Adrenal gland (tissue), 19 donors: ENCODE results near the gene BABAM2. TPM values are rescaled to one million over a fixed set of nuclear protein-coding genes. Genes with fewer than 3 reads are reported as not detected.

Experiments
- DNase-seq, 7 donors: peaks; one replicate each; pipeline ENCODE4 v3.0.0-alpha.2; 2019 to 2020
- H3K27ac ChIP-seq, 5 donors: fragments of 200-600 bp; sonication (generic) in 4 of 5; 1 replicate in 3 of 5; 2 replicates in 2 of 5; pipeline versions ENCODE4 v1.5.1 to v1.8.0; 2016 to 2020; ENCODE audit warnings: mild to moderate bottlenecking in 1 of 5
- H3K27me3 ChIP-seq: fragments of 200-600 bp; 2 replicates; pipeline ENCODE4 v1.8.0; 2021
- H3K36me3 ChIP-seq, 2 donors: fragments of 200-600 bp; replicated peaks in 1 of 2; 1 replicate in 1 of 2; 2 replicates in 1 of 2; pipeline versions ENCODE4 v1.5.1 to v1.8.0; 2018 to 2022
- H3K4me1 ChIP-seq, 2 donors: fragments of 200-600 bp; replicated peaks in 1 of 2; 1 replicate in 1 of 2; 2 replicates in 1 of 2; pipeline versions ENCODE4 v1.5.1 to v1.8.0; 2018 to 2021
- H3K4me3 ChIP-seq, 4 donors: fragments of 200-600 bp; sonication (generic) in 3 of 4; one replicate each; pipeline ENCODE4 v1.5.1; 2016 to 2018
- H3K9me3 ChIP-seq, 3 donors: fragments of 200-600 bp; sonication (generic) in 1 of 3; replicated peaks in 1 of 3; 1 replicate in 2 of 3; 2 replicates in 1 of 3; pipeline versions ENCODE4 v1.5.1 to v1.8.0; 2016 to 2021
- CTCF ChIP-seq, 6 experiments: fragments of 450-650 bp in 4 of 6; fragments of 200-600 bp in 2 of 6; sonication (generic) in 1 of 6; IDR thresholded peaks; 1 replicate in 5 of 6; 2 replicates in 1 of 6; pipeline versions ENCODE4 v1.5.1 to v1.8.0; 2016 to 2021; ENCODE audit warnings: antibody characterized with exemption in 6 of 6, mild to moderate bottlenecking in 2 of 6, moderate library complexity in 1 of 6
- POLR2A ChIP-seq, 2 donors: fragments of 450-650 bp; IDR thresholded peaks; one replicate each; pipeline ENCODE4 v1.6.1; 2017; ENCODE audit warnings: antibody characterized with exemption in 2 of 2, mild to moderate bottlenecking in 2 of 2, moderate library complexity in 1 of 2
- WGBS, 4 donors: extraction: QIAGEN DNeasy Blood & Tissue Kit in 2 of 4; methylation state at CpG; one replicate each; pipeline versions ENCODE4 v1.1.5 to v1.1.7; 2013 to 2017; 5-methylcytosine and 5-hydroxymethylcytosine counted together
- intact Hi-C, 2 donors: fragments of 100-400 bp; cut with DNase I; formaldehyde crosslinking; loops; one replicate each; pipeline versions ENCODE4 v1.14.1 to v1.15.0; 2022 to 2023
- long read RNA-seq, 10 donors: library from polyadenylated mRNA in 3 of 10; unstranded in 2 of 10; stranded (forward) in 1 of 10; transcript quantifications; one replicate each; pipeline ENCODE4 v2.0.0 and lab custom pipeline, GENCODE V29; 2021 to 2026
- polyA plus RNA-seq, 3 donors: library from polyadenylated mRNA; stranded (reverse); fragments of 200-250 nt in 2 of 3; fragments of 350-450 nt in 1 of 3; fragmentation: Illumina TruSeq in 1 of 3; extraction: RNeasy Lipid Tissue Mini Kit (QIAGEN cat#74804) in 1 of 3; gene quantifications; one replicate each; pipeline ENCODE4 v1.2.3, GENCODE V29; 2013 to 2014
- total RNA-seq, 9 donors: library from RNA; depleted of rRNA in 4 of 9; stranded (reverse); fragments of >200 nt in 4 of 9; fragments of 120-200 nt in 1 of 9; fragmentation: NEBNext Ultra II Directional in 1 of 9; extraction: Animal tissue kit (Norgen Biotek cat#: 25700) in 1 of 9; gene quantifications; one replicate each; pipeline versions ENCODE4 v1.1.0 to v1.2.4, GENCODE V29; 2013 to 2023
- donor health status: healthy with polysubstance abuse.
- donor health status: Bipolar disorder and iron deficiency.
- donor health status: DM: yes; HTN: yes; CAD: no.
- donor health status: DM: no; HTN: no; CAD: no.
- donor health status: DM: no; HTN: no; CAD: no.
- donor health status: DM: yes; HTN: yes; CAD: no.

BABAM2 gene
- total RNA-seq = 100 to 1,000 TPM in 8 of 9 donors, 10 to 100 TPM in 1; 88.2 to 925 (median 373) TPM
- polyA plus RNA-seq = 100 to 1,000 TPM; 150 to 323 (median 279) TPM
- long read RNA-seq, donor 1, transcript BABAM2-204 (12 exons, 1,657 nt) = major isoform, 11 of 29 reads
- long read RNA-seq, donor 1, partial matches to known transcripts = 10 of 29 reads
- long read RNA-seq, donor 1, other reads (novel, unspliced or antisense) = 0 of 29 reads
- long read RNA-seq, donor 2, transcript BABAM2-204 (12 exons, 1,657 nt) = major isoform, 11 of 44 reads
- long read RNA-seq, donor 2, transcript BABAM2-202 (13 exons, 1,852 nt) = minor isoform, 6 of 44 reads
- long read RNA-seq, donor 2, partial matches to known transcripts = 25 of 44 reads
- long read RNA-seq, donor 2, other reads (novel, unspliced or antisense) = 0 of 44 reads
- long read RNA-seq, donor 3, transcript BABAM2-204 (12 exons, 1,657 nt) = major isoform, 12 of 34 reads
- long read RNA-seq, donor 3, partial matches to known transcripts = 18 of 34 reads
- long read RNA-seq, donor 3, other reads (novel, unspliced or antisense) = 0 of 34 reads
- long read RNA-seq, donor 4, transcript BABAM2-204 (12 exons, 1,657 nt) = major isoform, 70 of 720 reads
- long read RNA-seq, donor 4, transcript BABAM2-203 (13 exons, 1,686 nt) = minor isoform, 12 of 720 reads
- long read RNA-seq, donor 4, transcript BABAM2-201 (13 exons, 1,681 nt) = minor isoform, 5 of 720 reads
- long read RNA-seq, donor 4, transcript BABAM2-202 (13 exons, 1,852 nt) = minor isoform, 12 of 720 reads
- long read RNA-seq, donor 4, partial matches to known transcripts = 56 of 720 reads
- long read RNA-seq, donor 4, other reads (novel, unspliced or antisense) = 563 of 720 reads
- long read RNA-seq, donor 5, transcript BABAM2-204 (12 exons, 1,657 nt) = major isoform, 150 of 735 reads
- long read RNA-seq, donor 5, transcript BABAM2-201 (13 exons, 1,681 nt) = minor isoform, 9 of 735 reads
- long read RNA-seq, donor 5, transcript BABAM2-203 (13 exons, 1,686 nt) = minor isoform, 22 of 735 reads
- long read RNA-seq, donor 5, transcript BABAM2-202 (13 exons, 1,852 nt) = minor isoform, 24 of 735 reads
- long read RNA-seq, donor 5, partial matches to known transcripts = 37 of 735 reads
- long read RNA-seq, donor 5, other reads (novel, unspliced or antisense) = 492 of 735 reads
- long read RNA-seq, donor 6, transcript BABAM2-204 (12 exons, 1,657 nt) = major isoform, 45 of 163 reads
- long read RNA-seq, donor 6, transcript BABAM2-203 (13 exons, 1,686 nt) = minor isoform, 8 of 163 reads
- long read RNA-seq, donor 6, transcript BABAM2-202 (13 exons, 1,852 nt) = minor isoform, 7 of 163 reads
- long read RNA-seq, donor 6, partial matches to known transcripts = 18 of 163 reads
- long read RNA-seq, donor 6, other reads (novel, unspliced or antisense) = 82 of 163 reads
- long read RNA-seq, donor 7, transcript BABAM2-204 (12 exons, 1,657 nt) = major isoform, 5 of 8 reads
- long read RNA-seq, donor 7, partial matches to known transcripts = 0 of 8 reads
- long read RNA-seq, donor 7, other reads (novel, unspliced or antisense) = 0 of 8 reads
- long read RNA-seq, donor 8, transcript BABAM2-204 (12 exons, 1,657 nt) = major isoform, 23 of 47 reads
- long read RNA-seq, donor 8, partial matches to known transcripts = 21 of 47 reads
- long read RNA-seq, donor 8, other reads (novel, unspliced or antisense) = 0 of 47 reads
- long read RNA-seq, donor 9, transcript BABAM2-204 (12 exons, 1,657 nt) = major isoform, 22 of 170 reads
- long read RNA-seq, donor 9, partial matches to known transcripts = 0 of 170 reads
- long read RNA-seq, donor 9, other reads (novel, unspliced or antisense) = 138 of 170 reads
- long read RNA-seq, donor 10, transcript BABAM2-204 (12 exons, 1,657 nt) = major isoform, 12 of 15 reads
- long read RNA-seq, donor 10, partial matches to known transcripts = 0 of 15 reads
- long read RNA-seq, donor 10, other reads (novel, unspliced or antisense) = 0 of 15 reads

GRCh38 chr2:27890146-27890923, at the start of gene BABAM2, which contains the start of gene RBKS:
TSS of gene BABAM2 (plus strand) at chr2:27890729. CDS start at chr2:27894557, 3,828 bp downstream.
TSS of gene RBKS (minus strand) at chr2:27890387. CDS start at chr2:27890345, 42 bp downstream.
- peak within 1 kb of the TSS; percentile 28 to 91 (median 78) for H3K4me3 ChIP-seq
- peak within 1 kb of the TSS; percentile 90 to 100 (median 98) for H3K27ac ChIP-seq
- H3K36me3 ChIP-seq = no peaks in the 10 kb centered on the region
- H3K4me1 ChIP-seq = peaks cover 31 to 81% of the 10 kb centered on the region in 2 donors
- WGBS, 4 donors = 0% methylated on average over 14 to 79 of the region's 79 CpGs
- DNase-seq = peak; percentile 88 to 96 (median 93)
- TF ChIP-seq POLR2A (IDR thresholded peaks at IDR 0.05) (peak; percentile 79 to 91), CTCF (IDR thresholded peaks at IDR 0.05) (peak in 1 of 6 experiments; percentile 3)
- H3K9me3 ChIP-seq = no peaks in the 10 kb centered on the region
- intact Hi-C loops = loop anchor here in 1 of 2 donors (10.0 kb wide), 1 partner anchor 514 kb away; no protein-coding TSS in a partner anchor
- H3K27me3 ChIP-seq = no peaks in the 10 kb centered on the region

GRCh38 chr2:27842894-27843293, 47.6 kb upstream of the BABAM2 start:
- no peak overlapping the region for H3K4me3 ChIP-seq
- H3K9me3 ChIP-seq = no peaks in the 10 kb centered on the region
- intact Hi-C loops = no loop called here
- H3K4me1 ChIP-seq = peaks cover 0 to 15% of the 10 kb centered on the region in 2 donors
- H3K27ac ChIP-seq = no peak overlapping the region
- no peak for DNase-seq
- H3K36me3 ChIP-seq = no peaks in the 10 kb centered on the region
- WGBS, 4 donors = 87 to 95% (median 95%) methylated on average over 5 of the region's 5 CpGs
- no peak for TF ChIP-seq POLR2A (IDR thresholded peaks at IDR 0.05)
- no peak for TF ChIP-seq CTCF (IDR thresholded peaks at IDR 0.05)
- no peaks in the 10 kb centered on the region for H3K27me3 ChIP-seq

GRCh38 chr2:27843992-27844391, 46.5 kb upstream of the BABAM2 start:
- TF ChIP-seq POLR2A (IDR thresholded peaks at IDR 0.05) (no peak), CTCF (IDR thresholded peaks at IDR 0.05) (no peak)
- no peak for DNase-seq
- H3K36me3 ChIP-seq = no peaks in the 10 kb centered on the region
- intact Hi-C loops = no loop called here
- no peaks in the 10 kb centered on the region for H3K27me3 ChIP-seq
- 95 to 98% (median 96%) methylated on average over 7 of the region's 7 CpGs for WGBS, 4 donors
- no peak overlapping the region for H3K4me3 ChIP-seq
- H3K9me3 ChIP-seq = no peaks in the 10 kb centered on the region
- peaks cover 0 to 11% of the 10 kb centered on the region in 2 donors for H3K4me1 ChIP-seq
- H3K27ac ChIP-seq = no peak overlapping the region
